DOHH2 (cell line): ENCODE results near the gene NHP2.

ENCODE experiments used
- H3F3A ChIP-seq: fragments of 200-600 bp; sonication (generic), shearing (Covaris generic); 2 replicates; pipeline ENCODE4 v1.6.0; 2016; ENCODE audit warnings: antibody characterized with exemption, mild to moderate bottlenecking; ENCODE audit not compliant: control insufficient read depth, insufficient read depth
- H3K27ac ChIP-seq: fragments of 200-600 bp; sonication (generic); 2 replicates; pipeline ENCODE4 v1.5.1; 2014; ENCODE audit warnings: low read depth, mild to moderate bottlenecking, low read length, moderate library complexity
- H3K27me3 ChIP-seq: fragments of 200-600 bp; sonication (generic); 2 replicates; pipeline ENCODE4 v1.6.1; 2014; ENCODE audit warnings: mild to moderate bottlenecking, low read length, mixed read lengths; ENCODE audit not compliant: control insufficient read depth
- H3K36me3 ChIP-seq: fragments of 200-600 bp; sonication (generic); 2 replicates; pipeline ENCODE4 v1.6.1; 2014; ENCODE audit warnings: mild to moderate bottlenecking, low read length, moderate library complexity, mixed read lengths; ENCODE audit not compliant: control insufficient read depth
- H3K4me1 ChIP-seq: fragments of 200-600 bp; sonication (generic); 2 replicates; pipeline ENCODE4 v1.6.1; 2014; ENCODE audit warnings: mild to moderate bottlenecking, low read length, mixed read lengths; ENCODE audit not compliant: control insufficient read depth
- H3K4me2 ChIP-seq: fragments of 200-600 bp; sonication (generic); 2 replicates; pipeline ENCODE4 v1.6.0; 2014; ENCODE audit warnings: mild to moderate bottlenecking, low read length, moderate library complexity
- H3K4me3 ChIP-seq: fragments of 200-600 bp; sonication (generic); 2 replicates; pipeline ENCODE4 v1.5.1; 2014; ENCODE audit warnings: mild to moderate bottlenecking, low read length, mixed read lengths
- H3K79me2 ChIP-seq: fragments of 200-600 bp; sonication (generic); 2 replicates; pipeline ENCODE4 v1.6.1; 2014; ENCODE audit warnings: mild to moderate bottlenecking, low read length, mixed read lengths; ENCODE audit not compliant: control insufficient read depth
- H3K9me2 ChIP-seq: fragments of 200-600 bp; sonication (generic); replicated peaks from 2 replicates; pipeline ENCODE4 v1.6.1; 2014; ENCODE audit warnings: mild to moderate bottlenecking, low read length, mixed read lengths; ENCODE audit not compliant: control insufficient read depth
- H3K9me3 ChIP-seq: fragments of 200-600 bp; sonication (generic); 2 replicates; pipeline ENCODE4 v1.6.1; 2014; ENCODE audit warnings: antibody characterized with exemption, low read length, mixed read lengths; ENCODE audit not compliant: control insufficient read depth, insufficient read depth
- H4K20me1 ChIP-seq: fragments of 200-600 bp; sonication (generic); 2 replicates; pipeline ENCODE4 v1.6.0; 2014; ENCODE audit warnings: low read depth, mild to moderate bottlenecking, antibody characterized with exemption, low read length, moderate library complexity; ENCODE audit not compliant: control insufficient read depth, insufficient read depth
- CTCF ChIP-seq: fragments of 200-600 bp; sonication (generic); IDR thresholded peaks from one replicate; pipeline ENCODE4 v1.5.1; 2014; ENCODE audit warnings: antibody characterized with exemption, mild to moderate bottlenecking, low read depth, low read length; ENCODE audit not compliant: poor library complexity, severe bottlenecking
- EZH2phosphoT487 ChIP-seq: fragments of 200-600 bp; sonication (generic); IDR thresholded peaks from 2 replicates; pipeline ENCODE4 v1.6.1; 2017; ENCODE audit warnings: borderline replicate concordance, mild to moderate bottlenecking, antibody characterized with exemption, low read length, moderate library complexity, mixed read lengths

NHP2 gene

GRCh38 chr5:178145965-178146820 lies 7.5 kb downstream of the NHP2 start:
- Histone ChIP-seq H3K4me1 (peaks cover 5% of the 10 kb centered on the region), H3K9me3 (no peaks in the 10 kb centered on the region), H3K27me3 (no peaks in the 10 kb centered on the region), H3K4me2 (no peak overlapping the region), H3F3A (peaks cover 26% of the 10 kb centered on the region), H3K36me3 (peaks cover 92% of the 10 kb centered on the region), H3K79me2 (peaks cover 9% of the 10 kb centered on the region), H3K9me2 (no peaks in the 10 kb centered on the region), H4K20me1 (peaks cover 3% of the 10 kb centered on the region; the same call in 1 of the 2 replicates), H3K27ac (no peak overlapping the region), H3K4me3 (no peak overlapping the region)
- peak; percentile 91 for TF ChIP-seq CTCF
- TF ChIP-seq EZH2phosphoT487 = no peak

- no peak overlapping the region for H3K27ac ChIP-seq
- H3K4me1 ChIP-seq = no peaks in the 10 kb centered on the region
- no peak overlapping the region for H3K4me3 ChIP-seq
- H3K9me2 ChIP-seq = no peaks in the 10 kb centered on the region
- peaks cover 17% of the 10 kb centered on the region for H3F3A ChIP-seq
- H3K4me2 ChIP-seq = no peak overlapping the region
- TF ChIP-seq EZH2phosphoT487 (no peak), CTCF (no peak)
- peaks cover 85% of the 10 kb centered on the region for H3K36me3 ChIP-seq
- H3K27me3 ChIP-seq = no peaks in the 10 kb centered on the region
- H3K9me3 ChIP-seq = no peaks in the 10 kb centered on the region
- H3K79me2 ChIP-seq = peaks cover 2% of the 10 kb centered on the region; the same call in 1 of the 2 replicates
- peaks cover 3% of the 10 kb centered on the region; the same call in 1 of the 2 replicates for H4K20me1 ChIP-seq
Observed at GRCh38 chr5:178143901-178144300, 9.8 kb downstream of the NHP2 start.

GRCh38 chr5:178143246-178143645 lies 10.4 kb downstream of the NHP2 start:
- TF ChIP-seq CTCF = no peak
- no peak for TF ChIP-seq EZH2phosphoT487
- H3K4me1 ChIP-seq = no peaks in the 10 kb centered on the region
- peaks cover 2% of the 10 kb centered on the region; the same call in 1 of the 2 replicates for H3K79me2 ChIP-seq
- H3K9me2 ChIP-seq = no peaks in the 10 kb centered on the region
- no peaks in the 10 kb centered on the region for H3K9me3 ChIP-seq
- 0 out of 2 replicates have a peak, but pooled peaks cover 3% of the 10 kb centered on the region for H4K20me1 ChIP-seq
- no peaks in the 10 kb centered on the region for H3K27me3 ChIP-seq
- H3K27ac ChIP-seq = no peak overlapping the region
- no peak overlapping the region for H3K4me2 ChIP-seq
- H3K36me3 ChIP-seq = peaks cover 83% of the 10 kb centered on the region
- H3K4me3 ChIP-seq = no peak overlapping the region
- H3F3A ChIP-seq = peaks cover 15% of the 10 kb centered on the region
